Body of pancreas (tissue), 4 donors: ENCODE measurements around the gene PLA2G4B.

ENCODE experiments used
- POLR2A ChIP-seq, 3 donors: fragments of 450-650 bp; IDR thresholded peaks; one replicate each; pipeline ENCODE4 v1.6.1; 2016; ENCODE audit warnings: antibody characterized with exemption in 3 of 3, mild to moderate bottlenecking in 2 of 3
- TF ChIP-seq, protein P1 (sequence below), 7 experiments: fragments of 450-650 bp in 4 of 7; fragments of 200-600 bp in 3 of 7; sonication (generic) in 3 of 7; IDR thresholded peaks; one replicate each; pipeline ENCODE4 v1.5.1; 2016 to 2019; ENCODE audit warnings: antibody characterized with exemption in 7 of 7

DNA sequence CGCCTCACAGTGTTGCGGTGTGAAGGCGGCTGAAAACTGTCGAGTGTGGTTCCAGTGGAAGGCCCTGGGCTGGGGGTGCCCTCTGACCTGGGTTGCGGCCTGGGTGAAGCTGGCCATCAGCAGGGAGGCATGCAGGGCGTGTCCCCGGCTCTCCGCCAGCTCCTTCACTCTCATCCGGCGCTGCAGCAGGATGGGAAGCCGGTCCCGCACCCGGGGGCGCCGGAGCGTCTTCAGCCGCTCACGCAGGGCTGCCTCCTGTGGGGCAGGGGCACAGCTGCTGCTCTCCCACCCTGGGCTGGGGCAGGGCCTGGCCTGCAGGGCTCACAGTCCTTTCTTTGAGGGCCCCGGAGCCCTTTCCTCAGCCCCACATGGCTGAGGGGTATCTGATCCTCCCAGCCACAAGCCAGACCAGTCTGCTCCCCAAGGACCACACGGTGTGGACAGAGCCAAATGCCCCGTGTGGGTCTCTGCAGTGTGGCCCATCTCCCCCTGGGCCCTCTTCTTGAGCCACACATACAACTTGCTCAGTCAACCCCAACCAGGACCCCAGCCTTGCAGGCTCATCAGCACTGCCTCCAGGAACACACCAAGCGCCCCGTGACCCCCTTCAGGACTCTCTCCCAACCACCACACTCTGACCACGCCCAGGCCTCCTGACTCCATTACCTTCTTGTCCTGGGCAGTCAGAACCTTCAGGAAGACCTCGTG is 28.4 kb downstream of the PLA2G4B start:
- TF ChIP-seq, protein P1, sequence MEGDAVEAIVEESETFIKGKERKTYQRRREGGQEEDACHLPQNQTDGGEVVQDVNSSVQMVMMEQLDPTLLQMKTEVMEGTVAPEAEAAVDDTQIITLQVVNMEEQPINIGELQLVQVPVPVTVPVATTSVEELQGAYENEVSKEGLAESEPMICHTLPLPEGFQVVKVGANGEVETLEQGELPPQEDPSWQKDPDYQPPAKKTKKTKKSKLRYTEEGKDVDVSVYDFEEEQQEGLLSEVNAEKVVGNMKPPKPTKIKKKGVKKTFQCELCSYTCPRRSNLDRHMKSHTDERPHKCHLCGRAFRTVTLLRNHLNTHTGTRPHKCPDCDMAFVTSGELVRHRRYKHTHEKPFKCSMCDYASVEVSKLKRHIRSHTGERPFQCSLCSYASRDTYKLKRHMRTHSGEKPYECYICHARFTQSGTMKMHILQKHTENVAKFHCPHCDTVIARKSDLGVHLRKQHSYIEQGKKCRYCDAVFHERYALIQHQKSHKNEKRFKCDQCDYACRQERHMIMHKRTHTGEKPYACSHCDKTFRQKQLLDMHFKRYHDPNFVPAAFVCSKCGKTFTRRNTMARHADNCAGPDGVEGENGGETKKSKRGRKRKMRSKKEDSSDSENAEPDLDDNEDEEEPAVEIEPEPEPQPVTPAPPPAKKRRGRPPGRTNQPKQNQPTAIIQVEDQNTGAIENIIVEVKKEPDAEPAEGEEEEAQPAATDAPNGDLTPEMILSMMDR (IDR thresholded peaks at IDR 0.05) = no peak
- no peak for TF ChIP-seq POLR2A (IDR thresholded peaks at IDR 0.05)
